ENCODE data around the gene STX7.
A peak's percentile ranks its signal among the peaks of the same experiment; 100 is the strongest.

Gene STX7

DNA sequence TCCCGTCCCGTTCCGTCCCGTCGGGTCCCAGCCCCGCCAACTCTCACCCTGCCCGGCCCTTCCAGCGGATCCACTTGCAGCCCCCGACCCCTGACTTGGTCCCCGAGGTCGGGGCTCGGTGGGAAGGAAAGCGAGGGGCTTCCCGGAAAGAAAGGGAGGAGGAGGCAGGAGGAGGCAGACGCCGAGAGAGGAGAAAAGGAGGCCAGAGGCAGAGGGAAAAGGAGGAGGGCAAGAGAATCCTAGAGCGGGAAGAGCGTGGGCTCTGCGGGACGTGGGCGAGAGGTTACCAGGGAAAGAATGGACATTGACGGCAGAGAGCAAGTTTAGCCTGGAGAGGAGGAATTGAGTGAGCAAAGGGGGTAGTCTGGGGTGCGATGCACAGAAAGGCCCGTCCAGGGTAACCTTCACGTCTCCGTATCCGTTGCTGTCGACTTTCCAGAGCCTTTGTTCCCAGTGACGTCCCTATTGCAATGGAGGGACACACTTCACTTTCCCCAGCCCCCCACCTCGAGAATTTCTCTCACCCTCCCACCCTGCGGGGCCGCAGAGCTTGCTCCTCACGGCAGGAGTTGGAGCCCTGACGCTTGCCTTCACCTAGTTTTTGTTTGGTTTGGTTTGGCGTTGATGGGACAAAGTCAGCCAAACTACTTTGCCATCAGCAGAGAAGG is 111.2 kb downstream of the STX7 start:
- peak; percentile 2 for DNase-seq (ENCODE audit: low read depth)
- TF ChIP-seq, protein P1, sequence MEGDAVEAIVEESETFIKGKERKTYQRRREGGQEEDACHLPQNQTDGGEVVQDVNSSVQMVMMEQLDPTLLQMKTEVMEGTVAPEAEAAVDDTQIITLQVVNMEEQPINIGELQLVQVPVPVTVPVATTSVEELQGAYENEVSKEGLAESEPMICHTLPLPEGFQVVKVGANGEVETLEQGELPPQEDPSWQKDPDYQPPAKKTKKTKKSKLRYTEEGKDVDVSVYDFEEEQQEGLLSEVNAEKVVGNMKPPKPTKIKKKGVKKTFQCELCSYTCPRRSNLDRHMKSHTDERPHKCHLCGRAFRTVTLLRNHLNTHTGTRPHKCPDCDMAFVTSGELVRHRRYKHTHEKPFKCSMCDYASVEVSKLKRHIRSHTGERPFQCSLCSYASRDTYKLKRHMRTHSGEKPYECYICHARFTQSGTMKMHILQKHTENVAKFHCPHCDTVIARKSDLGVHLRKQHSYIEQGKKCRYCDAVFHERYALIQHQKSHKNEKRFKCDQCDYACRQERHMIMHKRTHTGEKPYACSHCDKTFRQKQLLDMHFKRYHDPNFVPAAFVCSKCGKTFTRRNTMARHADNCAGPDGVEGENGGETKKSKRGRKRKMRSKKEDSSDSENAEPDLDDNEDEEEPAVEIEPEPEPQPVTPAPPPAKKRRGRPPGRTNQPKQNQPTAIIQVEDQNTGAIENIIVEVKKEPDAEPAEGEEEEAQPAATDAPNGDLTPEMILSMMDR (conservative IDR thresholded peaks at IDR 0.05; ENCODE audit: control insufficient read depth, insufficient read depth, low read depth, low read length), result no peak
- peak overlapping the region; percentile 63 for H3K4me3 ChIP-seq (ENCODE audit: control insufficient read depth, low read depth, low read length)

DNA sequence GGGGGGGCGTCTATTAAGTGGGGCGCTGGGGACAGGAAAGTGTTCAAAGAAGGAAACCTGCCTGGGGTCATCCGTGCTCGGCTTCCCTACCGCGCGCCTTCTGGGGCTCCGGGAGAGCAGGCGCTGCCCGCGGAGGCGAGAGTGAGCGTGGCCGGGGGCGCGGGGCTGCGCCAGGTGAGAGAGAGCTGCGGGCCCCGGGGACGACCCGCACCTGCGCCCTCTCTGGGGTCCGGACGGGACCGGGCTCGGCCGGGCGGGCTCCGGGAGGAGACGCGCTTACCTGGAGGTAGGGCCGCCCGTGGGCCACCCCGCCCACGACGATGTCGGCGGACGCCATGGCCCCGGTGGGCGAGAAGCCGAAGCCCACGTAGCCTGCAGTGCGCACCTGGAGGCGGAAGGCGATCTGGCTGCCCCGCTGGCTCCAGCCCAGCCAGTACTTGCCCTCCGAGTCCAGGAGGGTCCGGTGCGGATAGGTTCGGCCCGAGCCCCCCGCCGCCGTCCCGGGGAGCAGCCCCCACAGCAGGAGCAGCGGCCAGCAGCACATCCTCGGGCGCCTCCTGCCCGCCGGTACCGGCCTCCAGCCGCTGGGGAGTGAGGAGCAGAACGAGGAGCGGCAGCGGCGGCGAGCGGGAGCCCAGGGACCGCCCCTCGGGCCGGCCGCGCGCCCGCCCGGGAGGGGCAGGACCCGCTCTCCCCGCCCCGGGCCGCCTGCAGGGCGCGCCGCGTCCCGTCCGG is 111.9 kb downstream of the STX7 start, which contains the start of gene MOXD1:
TSS of gene MOXD1 (minus strand) at position 593 of the 735 bp plus-strand sequence. CDS start at position 544, 49 bp downstream.
- peak; percentile 33 for DNase-seq (ENCODE audit: low read depth)
- TF ChIP-seq, protein P1 (conservative IDR thresholded peaks at IDR 0.05; ENCODE audit: control insufficient read depth, insufficient read depth, low read depth, low read length), result no peak
- peak within 1 kb of the TSS; percentile 63 for H3K4me3 ChIP-seq (ENCODE audit: control insufficient read depth, low read depth, low read length)

GRCh38 chr6:132400555-132400882 is 112.4 kb downstream of the STX7 start:
- peak overlapping the region; percentile 63 for H3K4me3 ChIP-seq (ENCODE audit: control insufficient read depth, low read depth, low read length)
- no peak for DNase-seq (ENCODE audit: low read depth)
- TF ChIP-seq, protein P1 (conservative IDR thresholded peaks at IDR 0.05; ENCODE audit: control insufficient read depth, insufficient read depth, low read depth, low read length), result no peak

- H3K4me3 ChIP-seq (ENCODE audit: control insufficient read depth, low read depth, low read length), result no peak overlapping the region
- TF ChIP-seq, protein P1 (conservative IDR thresholded peaks at IDR 0.05; ENCODE audit: control insufficient read depth, insufficient read depth, low read depth, low read length), result no peak
- peak; percentile 50 for DNase-seq (ENCODE audit: low read depth)
These were observed 113.4 kb downstream of the STX7 start for GRCh38 chr6:132399376-132400074.

Data from fibroblast of mammary gland (primary cell).